ENCODE measurements around the gene PTPRM. TPM values are rescaled to one million over a fixed set of nuclear protein-coding genes. Genes with fewer than 3 reads are reported as not detected.

PTPRM gene
- total RNA-seq, 1 donor from 2014 or later = 71.3 TPM

DNA sequence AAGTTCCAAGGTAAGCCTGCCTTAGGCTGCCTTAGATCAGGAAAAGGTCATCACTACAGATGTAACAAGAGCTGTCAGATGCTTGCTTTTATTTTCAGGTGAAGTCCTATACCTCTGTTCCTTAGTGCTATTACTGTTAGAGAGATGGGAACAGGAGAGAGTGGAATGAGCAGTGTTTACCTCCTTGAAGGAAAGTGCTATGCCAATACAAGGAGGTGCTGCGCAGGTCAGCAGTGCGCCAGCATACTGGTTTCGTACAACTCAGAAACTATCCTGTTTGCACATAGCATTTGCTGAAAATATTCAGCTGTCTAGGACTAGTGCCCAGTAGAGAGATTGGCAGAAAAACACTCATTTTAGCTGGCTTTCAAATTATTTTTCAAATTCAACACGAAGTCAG lies 629.1 kb downstream of the PTPRM start:
- H3K27ac Mint-ChIP-seq = no peak overlapping the region
- no peaks in the 10 kb centered on the region for H3K9me3 Mint-ChIP-seq
- peaks cover 3% of the 10 kb centered on the region for H3K4me1 Mint-ChIP-seq
- no peaks in the 10 kb centered on the region for H3K27me3 Mint-ChIP-seq (ENCODE audit: low read depth)
- H3K4me3 Mint-ChIP-seq = no peak overlapping the region
- no peak for DNase-seq (ENCODE audit: low spot score in 2 of 2, unreplicated experiment in 2 of 2)
- TF ChIP-seq, protein P1, sequence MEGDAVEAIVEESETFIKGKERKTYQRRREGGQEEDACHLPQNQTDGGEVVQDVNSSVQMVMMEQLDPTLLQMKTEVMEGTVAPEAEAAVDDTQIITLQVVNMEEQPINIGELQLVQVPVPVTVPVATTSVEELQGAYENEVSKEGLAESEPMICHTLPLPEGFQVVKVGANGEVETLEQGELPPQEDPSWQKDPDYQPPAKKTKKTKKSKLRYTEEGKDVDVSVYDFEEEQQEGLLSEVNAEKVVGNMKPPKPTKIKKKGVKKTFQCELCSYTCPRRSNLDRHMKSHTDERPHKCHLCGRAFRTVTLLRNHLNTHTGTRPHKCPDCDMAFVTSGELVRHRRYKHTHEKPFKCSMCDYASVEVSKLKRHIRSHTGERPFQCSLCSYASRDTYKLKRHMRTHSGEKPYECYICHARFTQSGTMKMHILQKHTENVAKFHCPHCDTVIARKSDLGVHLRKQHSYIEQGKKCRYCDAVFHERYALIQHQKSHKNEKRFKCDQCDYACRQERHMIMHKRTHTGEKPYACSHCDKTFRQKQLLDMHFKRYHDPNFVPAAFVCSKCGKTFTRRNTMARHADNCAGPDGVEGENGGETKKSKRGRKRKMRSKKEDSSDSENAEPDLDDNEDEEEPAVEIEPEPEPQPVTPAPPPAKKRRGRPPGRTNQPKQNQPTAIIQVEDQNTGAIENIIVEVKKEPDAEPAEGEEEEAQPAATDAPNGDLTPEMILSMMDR (IDR thresholded peaks at IDR 0.05; ENCODE audit: unreplicated experiment) = no peak
- no peaks in the 10 kb centered on the region for H3K36me3 Mint-ChIP-seq

DNA sequence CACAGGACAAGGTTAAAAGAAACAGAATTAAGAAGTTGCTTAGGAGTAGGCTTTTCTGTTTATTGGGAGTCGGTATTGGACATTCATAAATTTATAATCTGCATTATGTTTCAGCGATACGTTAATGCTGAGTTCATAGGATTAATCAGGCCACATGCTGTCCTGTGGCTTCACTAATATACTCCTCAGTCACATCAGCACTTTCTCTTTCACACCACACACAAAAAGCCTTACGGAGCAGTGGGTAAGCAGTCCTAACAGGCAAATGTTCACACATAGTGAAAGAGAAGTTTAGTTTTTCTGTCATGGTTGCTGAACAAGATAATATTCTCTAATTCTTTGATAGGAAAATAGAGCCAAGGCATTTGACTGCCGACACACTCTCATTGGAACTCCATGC lies 630.4 kb downstream of the PTPRM start:
- H3K27ac Mint-ChIP-seq = no peak overlapping the region
- DNase-seq (ENCODE audit: low spot score in 2 of 2, unreplicated experiment in 2 of 2) = no peak
- peaks cover 3% of the 10 kb centered on the region for H3K4me1 Mint-ChIP-seq
- TF ChIP-seq, protein P1 (IDR thresholded peaks at IDR 0.05; ENCODE audit: unreplicated experiment) = no peak
- peaks cover 3% of the 10 kb centered on the region for H3K36me3 Mint-ChIP-seq
- no peaks in the 10 kb centered on the region for H3K27me3 Mint-ChIP-seq (ENCODE audit: low read depth)
- no peaks in the 10 kb centered on the region for H3K9me3 Mint-ChIP-seq
- no peak overlapping the region for H3K4me3 Mint-ChIP-seq

DNA sequence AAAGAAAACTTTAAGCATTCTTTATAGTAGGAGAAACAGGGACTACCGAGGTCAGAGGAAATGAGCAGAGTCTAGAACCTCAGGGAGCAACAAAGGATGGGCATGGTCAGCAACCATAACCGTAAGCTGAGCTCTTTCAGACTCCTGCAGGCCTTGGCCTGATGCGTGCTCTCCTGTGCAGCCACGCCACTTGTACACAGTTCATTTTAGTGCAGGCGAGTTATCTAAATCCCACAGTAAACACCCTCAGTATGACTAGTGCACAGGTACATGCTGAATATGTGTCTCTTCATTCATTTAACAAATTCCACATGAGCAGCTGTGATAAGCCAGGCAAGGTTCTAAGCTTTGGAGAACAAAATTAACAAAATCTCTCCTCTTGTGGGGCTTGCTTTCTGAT lies 640.9 kb downstream of the PTPRM start:
- H3K36me3 Mint-ChIP-seq = peaks cover 10% of the 10 kb centered on the region
- no peak overlapping the region for H3K27ac Mint-ChIP-seq
- DNase-seq (ENCODE audit: low spot score in 2 of 2, unreplicated experiment in 2 of 2) = no peak
- H3K27me3 Mint-ChIP-seq (ENCODE audit: low read depth) = no peaks in the 10 kb centered on the region
- H3K4me3 Mint-ChIP-seq = no peak overlapping the region
- H3K9me3 Mint-ChIP-seq = peaks cover 7% of the 10 kb centered on the region
- H3K4me1 Mint-ChIP-seq = no peaks in the 10 kb centered on the region
- TF ChIP-seq, protein P1 (IDR thresholded peaks at IDR 0.05; ENCODE audit: unreplicated experiment) = no peak

DNA sequence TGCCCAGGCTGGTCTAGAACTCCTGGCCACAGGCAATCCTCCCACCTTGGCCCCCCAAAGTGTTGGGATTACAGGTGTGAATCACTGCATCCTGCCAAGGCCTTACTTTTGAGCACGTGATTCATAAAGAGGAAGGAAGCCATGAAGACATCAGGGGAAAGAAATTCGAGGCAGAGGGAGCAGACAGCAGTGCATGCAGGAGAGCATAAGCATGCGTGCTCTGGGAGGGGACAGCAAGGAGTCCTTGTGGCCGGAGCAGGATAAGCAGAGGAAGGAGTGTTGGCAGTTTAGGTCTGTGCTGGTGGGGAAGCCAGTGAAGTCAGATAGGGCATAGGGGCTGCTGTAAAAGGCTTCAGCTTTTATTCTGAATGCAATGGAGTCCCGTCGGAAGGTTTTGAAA lies 641.6 kb downstream of the PTPRM start:
- no peaks in the 10 kb centered on the region for H3K27me3 Mint-ChIP-seq (ENCODE audit: low read depth)
- no peak overlapping the region for H3K27ac Mint-ChIP-seq
- H3K9me3 Mint-ChIP-seq = peaks cover 7% of the 10 kb centered on the region
- peaks cover 16% of the 10 kb centered on the region for H3K36me3 Mint-ChIP-seq
- no peaks in the 10 kb centered on the region for H3K4me1 Mint-ChIP-seq
- no peak overlapping the region for H3K4me3 Mint-ChIP-seq
- TF ChIP-seq, protein P1 (IDR thresholded peaks at IDR 0.05; ENCODE audit: unreplicated experiment) = no peak
- no peak for DNase-seq (ENCODE audit: low spot score in 2 of 2, unreplicated experiment in 2 of 2)

DNA sequence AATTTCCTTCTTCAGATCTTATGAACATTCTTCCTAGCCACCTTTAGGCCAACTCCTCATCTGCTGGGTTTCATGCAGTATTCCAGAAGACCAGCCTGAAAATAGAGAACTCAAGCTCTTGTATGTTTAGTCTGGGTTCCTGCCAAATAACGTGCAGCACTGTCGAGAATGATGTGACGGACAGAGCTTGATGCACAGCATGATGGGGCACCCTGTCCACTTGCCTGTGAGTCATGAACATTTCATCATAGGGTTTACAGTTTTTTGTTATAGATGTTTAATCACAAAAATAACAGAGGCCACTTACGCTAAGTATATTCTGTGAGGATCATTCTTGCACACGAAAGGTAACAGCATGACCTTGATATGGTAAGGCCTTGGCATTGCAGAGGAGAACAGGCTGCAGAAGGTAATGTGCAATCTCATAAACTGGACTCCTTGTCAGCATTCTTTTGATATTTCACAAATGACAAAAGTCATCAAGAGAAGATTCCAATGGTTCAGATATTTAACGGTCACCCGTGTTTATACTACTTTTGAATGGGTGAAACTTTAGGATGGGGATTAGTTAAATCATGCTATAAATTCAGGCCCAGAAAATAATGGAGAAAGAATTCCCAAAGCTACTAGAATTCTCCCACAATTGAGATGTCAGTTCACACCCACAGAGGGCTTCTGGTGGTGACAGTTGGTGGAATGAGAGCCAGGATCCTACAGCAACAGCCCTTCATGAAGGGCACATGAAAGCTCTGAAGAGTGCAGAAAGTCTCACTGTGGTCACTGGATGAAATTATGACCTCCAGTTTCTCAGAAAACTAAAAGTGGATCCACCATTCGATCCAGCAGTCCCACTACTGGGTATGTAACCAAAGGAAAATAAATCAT lies 646.0 kb downstream of the PTPRM start:
- Mint-ChIP-seq H3K27ac (no peak overlapping the region), H3K27me3 (ENCODE audit: low read depth) (no peaks in the 10 kb centered on the region), H3K4me3 (no peak overlapping the region), H3K4me1 (peaks cover 12% of the 10 kb centered on the region), H3K9me3 (peaks cover 7% of the 10 kb centered on the region), H3K36me3 (peaks cover 16% of the 10 kb centered on the region)
- TF ChIP-seq, protein P1 (IDR thresholded peaks at IDR 0.05; ENCODE audit: unreplicated experiment) = no peak
- no peak for DNase-seq (ENCODE audit: low spot score in 2 of 2, unreplicated experiment in 2 of 2)
